GM10248 (cell line): ENCODE data around the gene TPO.

ENCODE experiments used
- CTCF ChIA-PET: fragments of 300-600 bp; sonication (Branson Sonifier 250); formaldehyde crosslinking; extraction: SDS; loops from one replicate; lab custom pipeline; 2021; ENCODE audit warnings: antibody characterized with exemption; lab: Yijun Ruan, JAX
- POLR2A ChIA-PET: fragments of 350-650 bp; sonication (Branson Sonifier 250); formaldehyde crosslinking; extraction: SDS; loops from one replicate; lab custom pipeline; 2020; ENCODE audit warnings: antibody characterized with exemption; lab: Yijun Ruan, JAX
- DNase-seq: peaks from one replicate; pipeline ENCODE4 v3.0.0; 2012; ENCODE audit errors: extremely low spot score
- TF ChIP-seq, protein P1 (sequence below): IDR thresholded peaks from 2 replicates; pipeline ENCODE4 v1.5.1; 2012; ENCODE audit warnings: mild to moderate bottlenecking, low read depth; ENCODE audit errors: extremely low read depth, missing control alignments, control extremely low read depth

TPO gene

DNA sequence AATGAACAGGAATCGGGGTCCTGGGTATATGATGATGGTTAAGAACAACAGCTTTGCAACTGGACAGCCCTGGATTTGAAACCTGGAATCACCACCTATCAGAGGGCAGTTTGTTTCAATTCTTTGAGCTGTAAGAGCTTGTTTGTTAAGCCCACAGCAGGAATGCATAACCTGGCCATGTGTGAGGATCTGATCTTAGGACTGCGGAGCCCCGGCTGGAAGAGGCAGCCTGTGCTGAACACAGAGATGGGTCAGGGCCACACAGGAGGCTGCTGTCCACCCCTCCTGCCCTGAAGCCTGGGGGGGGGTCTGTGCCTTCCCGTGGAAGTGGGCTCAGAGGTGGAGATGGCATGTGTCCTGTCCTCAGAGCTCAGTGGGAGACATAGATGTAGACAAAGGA, 24.3 kb downstream of the TPO start:
- ChIA-PET POLR2A (no interaction called here), CTCF (no interaction called here)
- TF ChIP-seq, protein P1, sequence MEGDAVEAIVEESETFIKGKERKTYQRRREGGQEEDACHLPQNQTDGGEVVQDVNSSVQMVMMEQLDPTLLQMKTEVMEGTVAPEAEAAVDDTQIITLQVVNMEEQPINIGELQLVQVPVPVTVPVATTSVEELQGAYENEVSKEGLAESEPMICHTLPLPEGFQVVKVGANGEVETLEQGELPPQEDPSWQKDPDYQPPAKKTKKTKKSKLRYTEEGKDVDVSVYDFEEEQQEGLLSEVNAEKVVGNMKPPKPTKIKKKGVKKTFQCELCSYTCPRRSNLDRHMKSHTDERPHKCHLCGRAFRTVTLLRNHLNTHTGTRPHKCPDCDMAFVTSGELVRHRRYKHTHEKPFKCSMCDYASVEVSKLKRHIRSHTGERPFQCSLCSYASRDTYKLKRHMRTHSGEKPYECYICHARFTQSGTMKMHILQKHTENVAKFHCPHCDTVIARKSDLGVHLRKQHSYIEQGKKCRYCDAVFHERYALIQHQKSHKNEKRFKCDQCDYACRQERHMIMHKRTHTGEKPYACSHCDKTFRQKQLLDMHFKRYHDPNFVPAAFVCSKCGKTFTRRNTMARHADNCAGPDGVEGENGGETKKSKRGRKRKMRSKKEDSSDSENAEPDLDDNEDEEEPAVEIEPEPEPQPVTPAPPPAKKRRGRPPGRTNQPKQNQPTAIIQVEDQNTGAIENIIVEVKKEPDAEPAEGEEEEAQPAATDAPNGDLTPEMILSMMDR: no peak
- DNase-seq: no peak

DNA sequence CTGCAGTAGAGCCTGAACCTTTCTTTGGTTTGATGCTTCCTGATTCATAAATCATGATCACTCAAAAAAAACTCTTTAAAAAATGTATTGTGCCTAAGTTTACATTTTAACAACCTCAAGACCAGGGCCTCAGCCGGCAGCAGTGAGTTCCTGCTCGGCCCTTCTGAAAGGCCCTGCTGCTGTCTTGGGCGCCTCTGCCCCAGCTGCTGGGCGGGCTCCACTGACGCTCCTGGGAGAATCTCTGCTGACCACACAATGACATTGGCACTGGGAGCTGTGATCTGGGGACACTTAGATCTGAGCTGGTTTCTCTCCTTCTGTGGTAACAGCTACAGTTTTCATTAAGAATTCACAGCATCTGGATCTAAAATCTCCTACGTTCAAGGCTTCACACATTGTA, 25.7 kb downstream of the TPO start:
- ChIA-PET CTCF (no interaction called here), POLR2A (no interaction called here)
- TF ChIP-seq, protein P1: no peak
- no peak for DNase-seq

DNA sequence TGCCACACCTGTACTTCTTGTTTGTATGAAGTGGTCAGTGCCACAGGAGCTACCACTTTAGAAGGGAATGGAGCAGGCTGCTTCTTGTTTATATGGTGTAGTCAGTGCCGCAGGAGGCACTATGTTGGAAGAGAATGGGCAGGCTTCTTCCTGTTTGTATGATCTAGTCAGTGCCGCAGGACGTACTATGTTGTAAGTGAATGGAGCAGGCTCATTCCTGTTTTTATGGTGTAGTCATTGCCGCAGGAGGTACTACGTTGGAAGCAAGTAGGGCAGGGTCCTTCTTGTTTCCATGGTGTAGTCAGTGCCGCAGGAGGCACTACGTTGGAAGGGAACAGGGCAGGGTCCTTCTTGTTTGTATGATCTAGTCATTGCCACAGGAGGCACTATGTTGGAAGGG, 27.3 kb downstream of the TPO start:
- ChIA-PET POLR2A (no interaction called here), CTCF (no interaction called here)
- TF ChIP-seq, protein P1: no peak
- DNase-seq: no peak

DNA sequence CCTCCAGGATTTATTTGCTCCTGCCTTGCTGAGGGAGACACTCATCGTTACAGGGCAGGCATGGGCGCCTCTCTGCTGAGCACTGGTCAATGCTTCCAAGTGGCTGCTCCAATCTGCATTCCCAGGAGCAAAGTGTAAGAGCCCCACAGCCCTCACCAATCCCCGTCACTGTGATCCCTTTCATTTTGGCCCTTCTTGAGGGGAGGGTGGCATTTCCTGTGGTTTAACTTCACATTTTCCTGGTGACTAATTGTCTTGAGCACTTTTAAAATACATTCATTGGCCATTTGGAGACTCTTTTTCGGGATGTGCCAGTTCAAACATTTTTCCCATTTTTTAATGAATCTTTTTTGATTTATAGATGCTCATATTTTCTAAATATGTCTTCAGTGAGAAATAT, 33.0 kb downstream of the TPO start:
- no peak for DNase-seq
- TF ChIP-seq, protein P1: no peak
- CTCF ChIA-PET: no interaction called here
- POLR2A ChIA-PET: no interaction called here

- CTCF ChIA-PET: no interaction called here
- POLR2A ChIA-PET: no interaction called here
- DNase-seq: no peak
- TF ChIP-seq, protein P1: no peak
These were observed 34.7 kb downstream of the TPO start for GRCh38 chr2:1448009-1448408.

DNA sequence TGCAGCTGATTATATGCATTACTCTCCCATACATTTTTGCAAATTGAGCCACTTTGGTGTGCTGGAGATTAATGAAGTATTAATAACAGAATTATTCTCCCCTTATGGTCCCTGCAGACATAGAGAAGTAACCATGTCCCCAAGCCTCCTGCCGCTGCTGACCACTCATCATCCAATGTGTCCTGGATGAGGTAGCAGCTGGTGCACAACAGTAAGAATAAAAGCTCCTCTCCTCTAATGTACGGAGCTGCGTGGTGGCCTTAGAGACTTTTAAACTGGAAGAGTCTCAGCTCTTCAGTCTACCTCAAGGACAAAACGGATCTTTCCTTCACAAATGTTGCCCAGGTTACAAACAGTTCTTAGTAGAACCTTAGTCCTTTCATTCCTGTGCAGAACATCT, 37.7 kb downstream of the TPO start:
- CTCF ChIA-PET: no interaction called here
- POLR2A ChIA-PET: no interaction called here
- TF ChIP-seq, protein P1: no peak
- no peak for DNase-seq

DNA sequence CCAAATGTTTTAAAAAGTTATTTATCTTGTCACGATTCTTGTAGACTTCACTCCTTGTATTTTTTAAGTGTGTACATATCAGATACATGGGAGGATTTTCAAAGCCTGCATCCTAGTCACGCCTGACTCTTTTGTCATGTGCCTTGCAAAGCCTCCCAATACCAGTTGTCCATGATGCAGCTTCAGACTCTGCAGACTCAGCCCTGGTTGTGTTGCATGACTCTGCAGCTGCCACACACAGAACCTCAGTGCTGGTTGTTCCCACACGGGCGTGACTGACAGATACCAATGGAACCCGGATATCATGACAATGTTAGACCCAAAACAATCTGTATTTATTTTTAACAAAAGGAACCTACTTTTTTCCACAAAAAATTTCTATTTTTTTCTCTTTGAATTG, 38.2 kb downstream of the TPO start:
- TF ChIP-seq, protein P1: no peak
- ChIA-PET POLR2A (no interaction called here), CTCF (no interaction called here)
- DNase-seq: no peak
